ENCODE results near the gene GRIN2A. TPM values are rescaled to one million over a fixed set of nuclear protein-coding genes. Genes with fewer than 3 reads are reported as not detected.

Gene GRIN2A
- total RNA-seq, 2 experiments from 2014 or later: not detected

- Histone ChIP-seq H3K4me1 (ENCODE audit: insufficient read depth, low read length, poor library complexity, severe bottlenecking) (no peaks in the 10 kb centered on the region), H3K4me3 (ENCODE audit: low read depth, low read length, poor library complexity, severe bottlenecking) (no peak overlapping the region), H3K9me3 (ENCODE audit: low read length) (no peaks in the 10 kb centered on the region), H3K36me3 (ENCODE audit: insufficient read depth, low read length) (no peaks in the 10 kb centered on the region), H2AFZ (ENCODE audit: low read length) (no peak overlapping the region), H3K9me2 (ENCODE audit: insufficient read depth, low read length) (no peaks in the 10 kb centered on the region), H3K4me2 (ENCODE audit: low read length) (no peak overlapping the region), H4K20me1 (ENCODE audit: insufficient read depth, low read length) (no peaks in the 10 kb centered on the region), H3K79me2 (ENCODE audit: insufficient read depth, low read depth, low read length) (no peaks in the 10 kb centered on the region), H3K27ac (ENCODE audit: low read depth, low read length, poor library complexity, severe bottlenecking) (no peak overlapping the region)
- ChIA-PET POLR2A (no interaction called here), CTCF (ENCODE audit: unreplicated experiment) (no interaction called here)
- DNase-seq (ENCODE audit: low spot score): no peak
- BruUV-seq (replicated peaks): no TSS peak
- intact Hi-C loops (cut with micrococcal nuclease; ENCODE audit: unreplicated experiment): no loop called here
- TF ChIP-seq CTCF (conservative IDR thresholded peaks at IDR 0.05; ENCODE audit: low read length): no peak
- TF ChIP-seq EZH2phosphoT487 (IDR thresholded peaks at IDR 0.05; ENCODE audit: borderline replicate concordance, low read depth, low read length): no peak
Observed at GRCh38 chr16:9772526-9773225, 409.6 kb downstream of the GRIN2A start.

DNA sequence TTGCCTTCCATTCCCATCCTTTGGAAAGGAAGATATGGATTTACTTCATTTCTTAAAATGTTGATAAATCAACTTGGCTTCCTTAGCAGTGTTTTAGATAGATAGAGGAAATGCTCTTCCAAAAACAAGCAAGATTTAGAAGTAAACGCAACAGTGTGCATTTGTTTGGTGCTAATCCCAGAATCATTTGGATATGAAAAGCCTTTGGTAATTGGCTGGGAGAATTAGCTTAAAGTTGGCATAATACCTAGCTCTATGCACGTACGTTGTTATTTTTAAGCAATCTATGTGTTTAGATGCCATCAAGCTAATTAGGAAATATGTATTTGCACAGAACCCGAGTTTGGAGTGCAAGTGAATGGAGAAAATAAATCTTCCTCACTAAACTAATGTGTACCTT, 415.3 kb downstream of the GRIN2A start:
- BruUV-seq (replicated peaks): no TSS peak
- CTCF ChIA-PET (ENCODE audit: unreplicated experiment): no interaction called here
- H3K4me3 ChIP-seq (ENCODE audit: low read depth, low read length, poor library complexity, severe bottlenecking): no peak overlapping the region

More for the DNA sequence above, 415.3 kb downstream of the GRIN2A start:
- DNase-seq (ENCODE audit: low spot score): no peak
- intact Hi-C loops (cut with micrococcal nuclease; ENCODE audit: unreplicated experiment): no loop called here
- no peaks in the 10 kb centered on the region for H4K20me1 ChIP-seq (ENCODE audit: insufficient read depth, low read length)
- no peaks in the 10 kb centered on the region for H3K9me2 ChIP-seq (ENCODE audit: insufficient read depth, low read length)
- no peak overlapping the region for H2AFZ ChIP-seq (ENCODE audit: low read length)
- POLR2A ChIA-PET: no interaction called here
- H3K79me2 ChIP-seq (ENCODE audit: insufficient read depth, low read depth, low read length): no peaks in the 10 kb centered on the region
- no peaks in the 10 kb centered on the region for H3K4me1 ChIP-seq (ENCODE audit: insufficient read depth, low read length, poor library complexity, severe bottlenecking)
- no peaks in the 10 kb centered on the region for H3K36me3 ChIP-seq (ENCODE audit: insufficient read depth, low read length)
- no peak overlapping the region for H3K27ac ChIP-seq (ENCODE audit: low read depth, low read length, poor library complexity, severe bottlenecking)
- H3K9me3 ChIP-seq (ENCODE audit: low read length): no peaks in the 10 kb centered on the region
- no peak overlapping the region for H3K4me2 ChIP-seq (ENCODE audit: low read length)
- TF ChIP-seq CTCF (conservative IDR thresholded peaks at IDR 0.05; ENCODE audit: low read length) (no peak), EZH2phosphoT487 (IDR thresholded peaks at IDR 0.05; ENCODE audit: borderline replicate concordance, low read depth, low read length) (no peak)

Measured in OCI-LY7 (cell line).